ENCODE measurements around the gene RREB1. TPM values are rescaled to one million over a fixed set of nuclear protein-coding genes. Genes with fewer than 3 reads are reported as not detected.
A peak's percentile ranks its signal among the peaks of the same experiment; 100 is the strongest.

The RREB1 gene
- total RNA-seq, 1 donor from 2014 or later, result 36.2 TPM

GRCh38 chr6:7088076-7088742 lies 19.6 kb upstream of the RREB1 start:
- DNase-seq (no peak), ATAC-seq (no peak)
- intact Hi-C loops (cut with micrococcal nuclease), result no loop called here

GRCh38 chr6:7098993-7099392 lies 8.8 kb upstream of the RREB1 start:
- DNase-seq, result no peak
- intact Hi-C loops (cut with micrococcal nuclease), result no loop called here
- no peak for ATAC-seq

DNA sequence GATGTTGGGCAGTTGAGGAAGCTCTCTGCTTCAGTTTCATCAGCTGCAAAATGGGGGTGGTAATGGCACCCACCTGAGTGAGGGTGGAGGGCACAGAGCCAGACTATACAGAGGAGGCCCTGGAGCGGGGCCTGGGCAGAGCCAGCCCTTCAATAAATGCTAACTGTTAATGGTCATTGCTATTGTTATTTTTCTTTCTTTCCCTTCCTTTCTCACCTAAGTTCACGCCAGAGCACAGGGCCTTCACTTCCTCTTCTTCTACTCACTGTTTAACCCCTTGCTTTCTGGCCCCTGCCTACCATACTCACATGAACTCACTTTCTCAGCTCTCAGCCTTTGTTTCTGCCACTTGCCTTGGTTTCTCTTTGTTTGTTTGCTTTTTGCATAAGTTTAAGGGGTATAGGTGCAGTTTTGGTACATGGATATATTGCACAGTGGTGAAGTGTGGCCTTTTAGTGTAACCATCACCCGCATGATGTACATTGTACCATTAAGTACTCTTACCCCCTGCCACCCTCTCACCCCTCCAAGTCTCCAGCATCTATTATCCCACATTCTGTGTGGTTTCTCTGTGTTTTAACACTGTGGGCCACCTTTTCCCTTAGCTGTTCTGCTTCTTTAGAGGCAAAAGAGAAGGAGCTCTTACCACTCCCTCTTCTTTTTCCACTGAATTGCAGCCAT lies 7.5 kb upstream of the RREB1 start:
- intact Hi-C loops (cut with micrococcal nuclease), result no loop called here
- no peak for DNase-seq
- ATAC-seq, result no peak

DNA sequence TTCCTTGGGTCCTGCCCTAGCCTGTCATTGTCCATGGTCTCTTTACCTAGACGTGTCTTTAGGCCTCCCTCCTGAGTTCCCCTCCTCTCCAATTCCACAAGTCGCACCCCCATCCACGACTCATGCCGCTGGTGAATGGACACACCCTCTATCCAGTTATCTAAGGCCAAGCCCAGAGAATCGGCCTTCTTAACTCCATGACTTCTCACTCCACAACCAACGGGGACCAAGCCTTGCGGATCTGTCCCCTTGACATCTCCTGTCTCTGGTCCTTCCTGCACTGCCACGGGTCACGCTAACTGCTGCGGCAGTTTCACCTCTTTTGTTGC lies 7.0 kb upstream of the RREB1 start:
- no peak for DNase-seq
- ATAC-seq, result no peak
- intact Hi-C loops (cut with micrococcal nuclease), result no loop called here

DNA sequence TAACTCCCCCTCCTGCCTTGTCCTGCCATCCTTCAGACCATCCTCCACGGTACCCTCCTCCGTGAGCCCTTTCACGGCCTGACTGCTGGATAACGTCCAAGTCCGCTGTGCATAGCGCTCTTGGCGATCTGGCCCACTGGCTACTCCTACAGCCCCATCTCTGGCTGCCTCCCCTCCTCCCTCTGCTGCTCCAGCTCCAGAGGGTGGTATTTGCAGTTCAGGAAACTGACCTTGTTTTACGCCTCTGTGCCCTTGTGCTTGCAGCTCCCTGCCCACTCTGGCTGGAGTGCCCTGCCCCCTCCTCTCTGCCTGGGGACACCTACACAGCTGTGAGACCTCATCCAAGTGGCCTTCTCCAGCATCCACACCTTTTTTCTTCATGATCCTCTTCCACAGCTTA lies 6.5 kb upstream of the RREB1 start:
- ATAC-seq (peak; percentile 77), DNase-seq (peak; percentile 32)
- intact Hi-C loops (cut with micrococcal nuclease), result no loop called here

GRCh38 chr6:7104752-7105151 lies 3.0 kb upstream of the RREB1 start:
- no peak for ATAC-seq
- no peak for DNase-seq
- intact Hi-C loops (cut with micrococcal nuclease), result no loop called here

DNA sequence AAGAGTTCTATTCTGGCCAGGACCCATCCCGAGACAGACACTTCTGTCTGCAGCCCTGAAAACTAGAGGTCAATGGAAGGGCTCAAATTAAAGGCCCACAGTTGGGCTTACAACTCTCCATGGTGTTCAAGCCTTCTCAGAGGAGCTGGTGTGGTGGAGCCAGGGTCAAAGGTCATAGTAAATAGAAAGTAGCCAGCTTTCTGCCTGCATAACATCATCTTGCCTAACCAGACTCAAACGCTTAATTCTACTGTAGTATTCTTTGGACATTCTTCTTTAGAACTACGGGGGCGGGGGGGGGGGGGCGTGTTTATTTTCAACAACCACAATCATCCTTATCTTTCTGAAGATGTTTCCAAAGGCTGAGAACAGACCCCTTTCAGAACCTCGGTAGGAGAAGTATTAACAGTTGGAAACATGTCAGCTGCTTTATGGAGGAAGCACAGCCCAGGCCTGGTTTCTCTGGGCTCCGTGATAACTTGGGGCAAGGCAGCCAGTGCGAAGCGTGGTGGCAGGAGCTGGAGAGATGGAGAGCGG lies 1.5 kb upstream of the RREB1 start:
- intact Hi-C loops (cut with micrococcal nuclease), result no loop called here
- peak; percentile 36 for DNase-seq
- no peak for ATAC-seq

DNA sequence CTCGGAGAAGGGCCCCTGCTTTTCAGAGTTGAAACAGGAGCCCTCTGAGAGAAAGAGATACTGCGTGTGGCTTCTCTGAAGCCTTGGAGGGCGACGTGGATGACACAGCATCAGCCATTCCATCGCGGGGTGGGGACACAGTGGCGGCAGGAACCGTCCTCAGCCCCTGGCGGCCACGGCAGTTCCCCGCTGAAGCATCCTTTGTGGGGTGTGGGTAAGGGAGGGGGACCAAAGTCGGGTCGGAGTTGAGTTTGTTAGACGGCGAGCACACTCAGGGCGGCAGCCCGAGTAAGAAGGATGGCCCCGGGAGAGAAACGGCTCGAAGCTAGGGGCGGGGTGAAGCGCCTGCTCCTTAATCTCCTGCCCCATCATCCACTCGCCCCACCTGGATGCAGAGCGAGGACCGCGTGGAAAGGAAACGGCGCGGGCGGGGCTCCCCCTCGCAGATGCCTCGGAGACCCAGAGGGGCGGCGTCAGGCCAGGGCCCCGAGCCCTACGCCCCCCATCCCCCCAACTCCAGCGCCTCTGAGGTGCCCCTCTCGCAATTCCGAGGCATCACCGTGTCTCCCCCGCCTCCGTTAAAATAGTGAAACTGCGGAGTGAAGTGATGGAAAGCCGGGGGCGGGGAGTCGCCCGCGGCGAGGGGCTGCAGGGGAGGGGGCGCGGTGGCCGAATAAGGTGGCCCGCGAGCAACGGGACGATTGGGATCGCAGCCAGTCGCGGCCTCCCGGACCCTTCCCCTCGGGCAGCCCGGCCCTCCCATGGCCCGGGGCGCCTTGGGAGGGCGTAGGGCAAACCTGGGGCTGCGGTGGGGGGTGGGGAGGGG lies 796 bp upstream of the RREB1 start:
- intact Hi-C loops (cut with micrococcal nuclease), result no loop called here
- peak; percentile 50 for DNase-seq
- peak; percentile 1 for ATAC-seq

GRCh38 chr6:7108196-7108963 lies 619 bp downstream of the RREB1 start:
- intact Hi-C loops (cut with micrococcal nuclease), result no loop called here
- ATAC-seq (peak; percentile 62), DNase-seq (peak; percentile 86)

GRCh38 chr6:7108964-7109836 lies 1.4 kb downstream of the RREB1 start:
- intact Hi-C loops (cut with micrococcal nuclease), result no loop called here
- peak; percentile 59 for ATAC-seq
- peak; percentile 68 for DNase-seq

- DNase-seq (no peak), ATAC-seq (no peak)
- intact Hi-C loops (cut with micrococcal nuclease), result no loop called here
These were observed 2.5 kb downstream of the RREB1 start for GRCh38 chr6:7110092-7110792.

GRCh38 chr6:7111095-7111690 lies 3.4 kb downstream of the RREB1 start:
- ATAC-seq (no peak), DNase-seq (no peak)

GRCh38 chr6:7112171-7112570 lies 4.4 kb downstream of the RREB1 start:
- ATAC-seq, result no peak
- DNase-seq, result no peak
- intact Hi-C loops (cut with micrococcal nuclease), result no loop called here

More at GRCh38 chr6:7111095-7111690, 3.4 kb downstream of the RREB1 start:
- intact Hi-C loops (cut with micrococcal nuclease), result no loop called here

GRCh38 chr6:7112741-7113313 lies 5.1 kb downstream of the RREB1 start:
- intact Hi-C loops (cut with micrococcal nuclease), result no loop called here
- peak; percentile 13 for ATAC-seq
- peak; percentile 52 for DNase-seq

DNA sequence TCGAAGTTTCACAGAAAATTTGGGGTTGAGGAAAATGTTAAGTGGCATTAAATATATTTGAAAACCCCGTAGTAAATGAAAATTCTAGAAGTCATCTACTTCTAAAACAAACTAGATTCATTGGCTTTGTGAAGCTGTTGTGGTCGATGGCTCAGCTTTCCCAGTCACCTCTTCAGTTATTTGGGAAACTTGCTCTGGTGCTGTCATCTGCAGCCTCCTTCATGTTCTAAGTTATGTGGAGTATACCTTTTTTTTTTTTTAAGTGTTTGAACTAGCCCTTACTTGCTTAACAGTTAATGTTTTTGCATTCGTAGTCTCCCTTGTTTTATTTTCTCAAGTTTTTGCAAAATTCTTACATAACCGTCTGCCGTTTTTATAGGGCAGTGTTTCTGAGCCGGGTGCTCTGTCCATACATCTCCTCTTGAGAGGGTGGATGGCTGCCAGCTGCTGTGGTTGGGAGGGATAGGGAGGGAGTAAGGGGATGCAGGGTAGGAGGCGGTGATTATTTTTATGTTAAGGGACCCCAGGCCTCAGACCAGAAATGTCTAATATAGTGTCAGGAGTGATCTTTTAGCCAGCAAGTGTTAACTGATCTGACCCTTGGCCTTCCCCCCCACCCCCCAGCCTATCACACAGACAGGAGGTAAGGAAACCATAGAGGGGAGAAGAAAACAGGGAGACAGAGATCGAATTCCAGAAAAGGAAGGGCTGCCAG lies 7.1 kb downstream of the RREB1 start:
- DNase-seq (no peak), ATAC-seq (peak; percentile 19)
- intact Hi-C loops (cut with micrococcal nuclease), result no loop called here

- DNase-seq (no peak), ATAC-seq (peak; percentile 21)
- intact Hi-C loops (cut with micrococcal nuclease), result no loop called here
These were observed 7.9 kb downstream of the RREB1 start for GRCh38 chr6:7115543-7116231.

All from left ventricle myocardium superior (tissue), 1 donor.